HEK293T (cell line): ENCODE data around the gene OR8A1.

Source experiments
- CTCF ChIA-PET: fragments of 350-600 bp; formaldehyde crosslinking; extraction: SDS; loops from one replicate; lab custom pipeline; 2021; ENCODE audit warnings: antibody characterized with exemption, inconsistent platforms; lab: Yijun Ruan, JAX
- POLR2A ChIA-PET: fragments of 350-600 bp; formaldehyde crosslinking; extraction: SDS; loops from one replicate; lab custom pipeline; 2020; ENCODE audit warnings: antibody characterized with exemption, inconsistent platforms; lab: Yijun Ruan, JAX
- DNase-seq: peaks from one replicate; pipeline ENCODE4 v3.0.0; 2012; ENCODE audit warnings: mixed read lengths; ENCODE audit errors: extremely low spot score
- ARNT ChIP-seq: fragments of 450-650 bp; IDR thresholded peaks from 2 replicates; pipeline ENCODE4 v1.6.1; 2017; ENCODE audit warnings: mild to moderate bottlenecking
- BHLHE40 ChIP-seq: fragments of 450-650 bp; IDR thresholded peaks from 2 replicates; pipeline ENCODE4 v1.6.1; 2016; ENCODE audit warnings: mild to moderate bottlenecking, moderate library complexity, borderline replicate concordance
- CTBP1 ChIP-seq: fragments of 450-650 bp; IDR thresholded peaks from 2 replicates; pipeline ENCODE4 v1.6.1; 2016; ENCODE audit warnings: borderline replicate concordance
- ELF4 ChIP-seq: fragments of 450-650 bp; IDR thresholded peaks from 2 replicates; pipeline ENCODE4 v1.6.1; 2017; ENCODE audit warnings: antibody characterized with exemption
- FOXA1 ChIP-seq: fragments of 450-650 bp; IDR thresholded peaks from 2 replicates; pipeline ENCODE4 v1.6.1; 2016; ENCODE audit warnings: mild to moderate bottlenecking
- FOXK2 ChIP-seq: fragments of 450-650 bp; IDR thresholded peaks from 2 replicates; pipeline ENCODE4 v1.6.1; 2016; ENCODE audit warnings: mild to moderate bottlenecking
- FOXM1 ChIP-seq: fragments of 450-650 bp; IDR thresholded peaks from 2 replicates; pipeline ENCODE4 v1.6.1; 2017; ENCODE audit warnings: mild to moderate bottlenecking, borderline replicate concordance
- HDGF ChIP-seq: fragments of 450-650 bp; IDR thresholded peaks from 2 replicates; pipeline ENCODE4 v1.6.1; 2017; ENCODE audit warnings: antibody characterized with exemption, borderline replicate concordance
- L3MBTL2 ChIP-seq: fragments of 450-650 bp; conservative IDR thresholded peaks from 2 replicates; pipeline ENCODE4 v1.6.1; 2016; ENCODE audit warnings: mild to moderate bottlenecking
- LEF1 ChIP-seq: fragments of 450-650 bp; IDR thresholded peaks from 2 replicates; pipeline ENCODE4 v1.6.1; 2017; ENCODE audit warnings: mild to moderate bottlenecking, borderline replicate concordance
- NFRKB ChIP-seq: fragments of 450-650 bp; IDR thresholded peaks from 2 replicates; pipeline ENCODE4 v1.6.1; 2016; ENCODE audit warnings: mild to moderate bottlenecking, moderate library complexity
- SP1 ChIP-seq: fragments of 450-650 bp; IDR thresholded peaks from 2 replicates; pipeline ENCODE4 v1.6.1; 2017
- SUZ12 ChIP-seq: fragments of 450-650 bp; IDR thresholded peaks from 2 replicates; pipeline ENCODE4 v1.6.1; 2016; ENCODE audit warnings: mild to moderate bottlenecking
- TARDBP ChIP-seq: fragments of 450-650 bp; IDR thresholded peaks from 2 replicates; pipeline ENCODE4 v1.6.1; 2016
- ZNF384 ChIP-seq: fragments of 450-650 bp; IDR thresholded peaks from 2 replicates; pipeline ENCODE4 v1.6.1; 2016
- TF ChIP-seq, protein P1 (sequence below): fragments of 450-650 bp; IDR thresholded peaks from 2 replicates; pipeline ENCODE4 v1.6.1; 2016

OR8A1 gene

DNA sequence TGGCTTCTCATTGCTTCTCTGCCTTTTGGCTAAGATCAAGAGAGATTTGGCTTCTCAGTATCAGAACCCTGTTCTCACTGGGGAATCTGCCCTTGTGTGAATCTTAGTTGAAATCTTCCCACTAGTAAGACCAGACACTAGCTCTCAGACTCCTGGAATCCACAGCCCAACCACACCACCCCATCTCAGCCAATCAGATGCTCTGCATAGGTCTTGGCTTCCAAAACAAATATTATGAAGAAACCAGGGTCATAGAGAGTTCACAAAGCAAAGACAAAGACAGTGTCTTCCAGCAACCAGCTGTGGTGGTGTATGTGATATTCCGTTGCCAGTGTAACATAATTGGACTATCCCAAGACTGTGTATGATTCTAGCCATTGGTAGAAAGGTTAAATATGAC lies 31.8 kb upstream of the OR8A1 start:
- TF ChIP-seq, protein P1, sequence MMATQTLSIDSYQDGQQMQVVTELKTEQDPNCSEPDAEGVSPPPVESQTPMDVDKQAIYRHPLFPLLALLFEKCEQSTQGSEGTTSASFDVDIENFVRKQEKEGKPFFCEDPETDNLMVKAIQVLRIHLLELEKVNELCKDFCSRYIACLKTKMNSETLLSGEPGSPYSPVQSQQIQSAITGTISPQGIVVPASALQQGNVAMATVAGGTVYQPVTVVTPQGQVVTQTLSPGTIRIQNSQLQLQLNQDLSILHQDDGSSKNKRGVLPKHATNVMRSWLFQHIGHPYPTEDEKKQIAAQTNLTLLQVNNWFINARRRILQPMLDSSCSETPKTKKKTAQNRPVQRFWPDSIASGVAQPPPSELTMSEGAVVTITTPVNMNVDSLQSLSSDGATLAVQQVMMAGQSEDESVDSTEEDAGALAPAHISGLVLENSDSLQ, result no peak
- TF ChIP-seq ZNF384 (no peak), CTBP1 (no peak), BHLHE40 (no peak), FOXK2 (no peak), LEF1 (no peak), TARDBP (no peak), FOXM1 (no peak), ELF4 (no peak)
- CTCF ChIA-PET, result no interaction called here
- POLR2A ChIA-PET, result no interaction called here
- no peak for DNase-seq

DNA sequence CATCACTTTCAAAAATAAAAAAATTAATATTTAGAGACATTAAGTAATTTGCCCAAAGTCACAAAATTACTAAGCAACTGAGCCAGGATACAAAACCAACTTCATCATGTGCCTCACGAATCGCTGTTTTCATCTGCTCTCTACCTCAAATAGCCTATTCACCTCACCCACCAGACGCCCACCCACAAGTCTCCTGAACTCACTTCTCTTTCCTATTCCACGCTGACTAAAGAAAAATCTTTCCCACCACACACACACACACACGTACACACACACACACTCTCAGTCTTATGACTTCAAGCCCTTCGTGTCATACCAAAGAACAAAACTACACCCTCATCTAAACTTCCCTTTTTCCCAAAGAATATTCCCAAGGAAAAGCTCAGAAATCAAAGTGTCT lies 28.6 kb upstream of the OR8A1 start:
- CTCF ChIA-PET, result no interaction called here

DNA sequence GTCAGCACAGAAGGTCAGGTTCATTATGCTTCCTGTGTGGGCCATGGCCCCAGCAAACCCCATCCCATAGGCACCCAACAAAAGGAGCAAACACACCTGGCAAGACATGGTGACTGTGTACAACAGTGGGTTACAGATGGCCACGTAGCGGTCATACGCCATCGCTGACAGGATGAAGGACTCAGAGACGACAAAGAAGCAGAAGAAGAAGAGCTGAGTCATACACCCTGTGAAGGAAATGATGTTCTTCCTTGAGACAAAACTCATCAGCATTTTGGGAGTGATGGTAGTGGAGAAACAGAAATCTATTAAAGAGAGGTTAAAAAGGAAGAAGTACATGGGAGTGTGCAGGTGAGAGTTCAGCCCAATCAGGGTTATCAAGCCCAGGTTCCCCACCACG lies 26.7 kb upstream of the OR8A1 start:
- ChIA-PET CTCF (no interaction called here), POLR2A (no interaction called here)
- TF ChIP-seq TARDBP (no peak), LEF1 (no peak), FOXA1 (no peak), NFRKB (no peak), SP1 (no peak), FOXK2 (no peak), CTBP1 (no peak), SUZ12 (no peak), FOXM1 (no peak), BHLHE40 (no peak), L3MBTL2 (no peak), HDGF (no peak), ZNF384 (no peak)
- TF ChIP-seq, protein P1, result no peak
- DNase-seq, result no peak

More for the DNA sequence above, 28.6 kb upstream of the OR8A1 start:
- no peak for DNase-seq
- POLR2A ChIA-PET, result no interaction called here
- TF ChIP-seq FOXM1 (no peak), LEF1 (no peak), BHLHE40 (no peak), CTBP1 (no peak), NFRKB (no peak), TARDBP (no peak), ZNF384 (no peak), ARNT (no peak)

DNA sequence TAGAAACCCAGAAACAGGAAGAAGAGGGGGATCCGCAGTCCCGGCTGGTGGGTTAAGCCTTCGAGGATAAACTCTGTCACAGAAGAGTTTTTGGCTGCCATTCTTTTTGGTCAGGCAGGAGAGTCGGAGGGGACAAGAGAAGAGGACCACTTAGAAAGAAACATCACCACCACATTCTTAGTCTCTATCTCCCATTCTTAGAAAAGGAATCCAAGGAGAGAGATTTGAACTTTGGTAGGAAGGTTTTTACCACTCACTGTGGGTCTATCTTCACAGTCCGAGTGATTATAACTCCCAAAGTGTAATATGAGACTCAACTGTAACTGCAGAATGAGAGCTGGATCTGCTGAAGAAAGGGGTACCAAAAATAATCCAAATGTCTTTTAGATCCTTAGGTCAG lies 26.2 kb upstream of the OR8A1 start, which contains the start of gene OR8B12:
Gene OR8B12 (minus strand): TSS at position 101 of the 400 bp plus-strand sequence. CDS start 0 bp downstream, at position 101.
- POLR2A ChIA-PET, result no interaction called here
- CTCF ChIA-PET, result no interaction called here
- no peak for TF ChIP-seq NFRKB
- TF ChIP-seq, protein P1, result no peak
- TF ChIP-seq FOXK2, result no peak
- no peak for TF ChIP-seq LEF1
- TF ChIP-seq FOXA1, result no peak
- TF ChIP-seq SUZ12, result no peak
- no peak for TF ChIP-seq BHLHE40
- TF ChIP-seq CTBP1, result no peak
- TF ChIP-seq ARNT, result no peak
- TF ChIP-seq L3MBTL2, result no peak
- TF ChIP-seq FOXM1, result no peak
- TF ChIP-seq TARDBP, result no peak
- TF ChIP-seq HDGF, result no peak
- no peak for TF ChIP-seq ZNF384
- no peak for DNase-seq

DNA sequence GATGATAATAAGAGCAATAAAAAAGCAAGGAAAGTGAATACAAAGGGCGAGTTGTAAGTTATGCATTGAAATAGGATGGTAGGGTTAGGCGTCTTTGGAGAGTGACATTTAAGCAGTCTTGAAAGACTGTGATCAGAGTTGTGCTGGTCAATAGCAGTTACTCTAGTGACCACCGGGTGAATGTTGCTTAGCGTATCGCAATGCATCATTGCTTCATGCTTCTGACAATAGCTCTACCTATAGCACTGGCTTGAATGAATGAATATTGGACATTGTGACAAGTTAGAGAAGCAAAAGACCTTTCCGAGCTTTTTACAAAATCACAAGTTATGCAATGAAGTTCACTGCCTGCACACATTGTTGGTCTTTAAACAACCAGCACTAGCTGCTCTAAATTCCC lies 18.6 kb upstream of the OR8A1 start:
- DNase-seq, result no peak
- ChIA-PET CTCF (no interaction called here), POLR2A (no interaction called here)
- no peak for TF ChIP-seq NFRKB
- no peak for TF ChIP-seq ELF4
- no peak for TF ChIP-seq SUZ12
- TF ChIP-seq L3MBTL2, result no peak
- no peak for TF ChIP-seq FOXK2
- no peak for TF ChIP-seq TARDBP
- no peak for TF ChIP-seq FOXM1
- TF ChIP-seq ARNT, result no peak
- TF ChIP-seq FOXA1, result no peak
- no peak for TF ChIP-seq CTBP1
- no peak for TF ChIP-seq HDGF
- TF ChIP-seq, protein P1, result no peak
- no peak for TF ChIP-seq SP1
- no peak for TF ChIP-seq LEF1
- TF ChIP-seq BHLHE40, result no peak
- no peak for TF ChIP-seq ZNF384

DNA sequence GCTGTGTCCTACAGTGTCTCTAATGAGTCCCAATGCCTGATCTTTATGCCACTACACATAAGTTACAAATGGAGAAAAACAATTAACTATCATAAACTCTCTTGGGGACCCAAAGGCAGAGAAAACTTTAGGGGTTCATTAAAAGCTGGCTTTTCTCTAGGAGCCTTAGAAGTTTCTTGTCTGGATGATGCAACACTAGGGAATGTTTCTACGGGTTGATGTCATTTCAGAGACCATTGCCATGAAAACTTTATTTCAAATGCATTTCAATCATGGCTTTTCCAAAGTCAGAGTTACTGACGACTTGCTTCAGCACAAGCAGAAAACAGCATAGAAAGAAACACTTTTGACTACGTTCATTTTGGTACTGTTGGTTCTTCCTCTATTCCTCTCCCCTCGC lies 17.8 kb upstream of the OR8A1 start:
- POLR2A ChIA-PET, result no interaction called here
- DNase-seq, result no peak

More for the DNA sequence above, 17.8 kb upstream of the OR8A1 start:
- TF ChIP-seq HDGF (no peak), FOXA1 (no peak)
- CTCF ChIA-PET, result no interaction called here
